ENCODE results near the gene EXOC4. TPM values are rescaled to one million over a fixed set of nuclear protein-coding genes. Genes with fewer than 3 reads are reported as not detected.

Gene EXOC4
- total and polyA plus RNA-seq, 2 donors from 2014 or later: 22.8 to 78.7 TPM

- no peak overlapping the region for H3K27ac ChIP-seq (ENCODE audit: low read depth in 2 of 2, low read length in 2 of 2)
- FAIRE-seq: no peak
- H3K4me3 ChIP-seq (ENCODE audit: low read length in 3 of 3): no peak overlapping the region
- peaks cover 0 to 2% (median 0%) of the 10 kb centered on the region in 3 donors for H3K4me1 ChIP-seq (ENCODE audit: control insufficient read depth in 2 of 3, insufficient read depth in 2 of 3, low read depth in 1 of 3, low read length in 3 of 3)
- intact Hi-C loops (cut with DNase I): no loop called here
- DNase-seq: no peak
- no peaks in the 10 kb centered on the region for H3K9me3 ChIP-seq (ENCODE audit: control insufficient read depth in 2 of 3, insufficient read depth in 1 of 3, low read length in 3 of 3)
- no peak overlapping the region for H3K9ac ChIP-seq (ENCODE audit: low read length in 3 of 3)
- H3K36me3 ChIP-seq (ENCODE audit: control insufficient read depth in 2 of 3, insufficient read depth in 3 of 3, low read length in 3 of 3): no peaks in the 10 kb centered on the region
- no peaks in the 10 kb centered on the region for H3K27me3 ChIP-seq (ENCODE audit: control insufficient read depth, insufficient read depth, low read length)
- TF ChIP-seq CTCF (IDR thresholded peaks at IDR 0.05; ENCODE audit: borderline replicate concordance, extremely low read depth, insufficient read depth): no peak
These were observed 440.4 kb downstream of the EXOC4 start for GRCh38 chr7:133693281-133693680.

- no peak overlapping the region for H3K27ac ChIP-seq (ENCODE audit: low read depth in 2 of 2, low read length in 2 of 2)
- FAIRE-seq (no peak), DNase-seq (peak in 4 of 5 donors; percentile 44 to 60 (median 53))
- H3K9ac ChIP-seq (ENCODE audit: low read length in 3 of 3): no peak overlapping the region
- H3K36me3 ChIP-seq (ENCODE audit: control insufficient read depth in 2 of 3, insufficient read depth in 3 of 3, low read length in 3 of 3): no peaks in the 10 kb centered on the region
- no peak for TF ChIP-seq CTCF (IDR thresholded peaks at IDR 0.05; ENCODE audit: borderline replicate concordance, extremely low read depth, insufficient read depth)
- no peaks in the 10 kb centered on the region for H3K9me3 ChIP-seq (ENCODE audit: control insufficient read depth in 2 of 3, insufficient read depth in 1 of 3, low read length in 3 of 3)
- peaks cover 0 to 2% (median 0%) of the 10 kb centered on the region in 3 donors for H3K4me1 ChIP-seq (ENCODE audit: control insufficient read depth in 2 of 3, insufficient read depth in 2 of 3, low read depth in 1 of 3, low read length in 3 of 3)
- H3K27me3 ChIP-seq (ENCODE audit: control insufficient read depth, insufficient read depth, low read length): no peaks in the 10 kb centered on the region
- intact Hi-C loops (cut with DNase I): no loop called here
- H3K4me3 ChIP-seq (ENCODE audit: low read length in 3 of 3): no peak overlapping the region
These were observed 443.2 kb downstream of the EXOC4 start for GRCh38 chr7:133696056-133696455.

- H3K36me3 ChIP-seq (ENCODE audit: control insufficient read depth in 2 of 3, insufficient read depth in 3 of 3, low read length in 3 of 3): no peaks in the 10 kb centered on the region
- intact Hi-C loops (cut with DNase I): no loop called here
- no peak overlapping the region for H3K4me3 ChIP-seq (ENCODE audit: low read length in 3 of 3)
- H3K9me3 ChIP-seq (ENCODE audit: control insufficient read depth in 2 of 3, insufficient read depth in 1 of 3, low read length in 3 of 3): no peaks in the 10 kb centered on the region
- no peak for FAIRE-seq
- H3K9ac ChIP-seq (ENCODE audit: low read length in 3 of 3): no peak overlapping the region
- no peaks in the 10 kb centered on the region for H3K27me3 ChIP-seq (ENCODE audit: control insufficient read depth, insufficient read depth, low read length)
- H3K27ac ChIP-seq (ENCODE audit: low read depth in 2 of 2, low read length in 2 of 2): no peak overlapping the region
- TF ChIP-seq CTCF (IDR thresholded peaks at IDR 0.05; ENCODE audit: borderline replicate concordance, extremely low read depth, insufficient read depth): no peak
- peaks cover 0 to 2% (median 0%) of the 10 kb centered on the region in 3 donors for H3K4me1 ChIP-seq (ENCODE audit: control insufficient read depth in 2 of 3, insufficient read depth in 2 of 3, low read depth in 1 of 3, low read length in 3 of 3)
- no peak for DNase-seq
These were observed 444.7 kb downstream of the EXOC4 start for GRCh38 chr7:133697585-133697984.

GRCh38 chr7:133698127-133698526 lies 445.2 kb downstream of the EXOC4 start:
- H3K4me1 ChIP-seq (ENCODE audit: control insufficient read depth in 2 of 3, insufficient read depth in 2 of 3, low read depth in 1 of 3, low read length in 3 of 3): peaks cover 0 to 1% (median 0%) of the 10 kb centered on the region in 3 donors
- no peak for DNase-seq
- no peak overlapping the region for H3K4me3 ChIP-seq (ENCODE audit: low read length in 3 of 3)
- no peak for FAIRE-seq
- no peak overlapping the region for H3K27ac ChIP-seq (ENCODE audit: low read depth in 2 of 2, low read length in 2 of 2)
- no peaks in the 10 kb centered on the region for H3K9me3 ChIP-seq (ENCODE audit: control insufficient read depth in 2 of 3, insufficient read depth in 1 of 3, low read length in 3 of 3)
- intact Hi-C loops (cut with DNase I): no loop called here
- TF ChIP-seq CTCF (IDR thresholded peaks at IDR 0.05; ENCODE audit: borderline replicate concordance, extremely low read depth, insufficient read depth): no peak
- no peaks in the 10 kb centered on the region for H3K27me3 ChIP-seq (ENCODE audit: control insufficient read depth, insufficient read depth, low read length)
- H3K36me3 ChIP-seq (ENCODE audit: control insufficient read depth in 2 of 3, insufficient read depth in 3 of 3, low read length in 3 of 3): no peaks in the 10 kb centered on the region
- H3K9ac ChIP-seq (ENCODE audit: low read length in 3 of 3): no peak overlapping the region

Data from kidney (tissue), 14 donors.